Neural cell (in vitro differentiated cells): ENCODE data around the gene SMG1. TPM values are rescaled to one million over a fixed set of nuclear protein-coding genes. Genes with fewer than 3 reads are reported as not detected.

Source experiments
- H2AFZ ChIP-seq: fragments of 200-600, 300-800 bp; sonication (generic), shearing (Covaris generic); 2 replicates; pipeline ENCODE4 v1.6.0; 2014; ENCODE audit warnings: low read depth, mild to moderate bottlenecking, antibody characterized with exemption, low read length, moderate library complexity
- H3F3A ChIP-seq: fragments of 200-600 bp; shearing (Covaris generic); 2 replicates; pipeline ENCODE4 v1.6.1; 2016; ENCODE audit warnings: mild to moderate bottlenecking, moderate library complexity, mixed read lengths, antibody characterized with exemption, low read length; ENCODE audit not compliant: insufficient read depth, poor library complexity, severe bottlenecking
- H3K27ac ChIP-seq: fragments of 200-600, 300-800 bp; sonication (generic), shearing (Covaris generic); 2 replicates; pipeline ENCODE4 v1.5.1; 2014; ENCODE audit warnings: mild to moderate bottlenecking, low read length, moderate library complexity
- H3K27me3 ChIP-seq: fragments of 300-800, 200-600 bp; sonication (generic), shearing (Covaris generic); 2 replicates; pipeline ENCODE4 v1.6.0; 2014; ENCODE audit warnings: mild to moderate bottlenecking, low read depth, low read length, moderate library complexity; ENCODE audit not compliant: insufficient read depth
- H3K36me3 ChIP-seq: fragments of 300-800, 200-600 bp; sonication (generic), shearing (Covaris generic); 2 replicates; pipeline ENCODE4 v1.5.1; 2014; ENCODE audit warnings: mild to moderate bottlenecking, antibody characterized with exemption, low read length, moderate library complexity; ENCODE audit not compliant: insufficient read depth
- H3K4me2 ChIP-seq: fragments of 300-800, 200-600 bp; sonication (generic), shearing (Covaris generic); 2 replicates; pipeline ENCODE4 v1.6.0; 2014; ENCODE audit warnings: mild to moderate bottlenecking, low read length
- H3K4me3 ChIP-seq: fragments of 300-800, 200-600 bp; sonication (generic), shearing (Covaris generic); 2 replicates; pipeline ENCODE4 v1.5.1; 2014; ENCODE audit warnings: mild to moderate bottlenecking, low read length, moderate library complexity
- H3K79me2 ChIP-seq: fragments of 200-600 bp; shearing (Covaris generic); replicated peaks from 2 replicates; pipeline ENCODE4 v1.6.0; 2014; ENCODE audit warnings: mild to moderate bottlenecking, low read length, moderate library complexity; ENCODE audit not compliant: insufficient read depth
- H3K9ac ChIP-seq: fragments of 300-800, 200-600 bp; sonication (generic), shearing (Covaris generic); 2 replicates; pipeline ENCODE4 v1.6.1; 2016; ENCODE audit warnings: mild to moderate bottlenecking, low read length, mixed read lengths
- H3K9me2 ChIP-seq: fragments of 200-600 bp; shearing (Covaris generic); 2 replicates; pipeline ENCODE4 v1.6.1; 2016; ENCODE audit warnings: mild to moderate bottlenecking, low read length, mixed read lengths; ENCODE audit not compliant: insufficient read depth
- H3K9me3 ChIP-seq: fragments of 200-600, 300-800 bp; sonication (generic), shearing (Covaris generic); 2 replicates; pipeline ENCODE4 v1.6.1; 2016; ENCODE audit warnings: mild to moderate bottlenecking, mixed run types, low read length, moderate library complexity, mixed read lengths
- H4K20me1 ChIP-seq: fragments of 200-600 bp; shearing (Covaris generic); 2 replicates; pipeline ENCODE4 v1.6.1; 2016; ENCODE audit warnings: mild to moderate bottlenecking, mixed run types; ENCODE audit not compliant: insufficient read depth
- EP300 ChIP-seq: fragments of 450-650 bp; conservative IDR thresholded peaks from 2 replicates; pipeline ENCODE4 v1.6.1; 2014; ENCODE audit warnings: antibody characterized with exemption, mild to moderate bottlenecking, moderate library complexity; ENCODE audit not compliant: poor library complexity, severe bottlenecking
- EZH2 ChIP-seq: fragments of 200-600, 300-800 bp; shearing (Covaris generic), sonication (generic); IDR thresholded peaks from 2 replicates; pipeline ENCODE4 v1.6.1; 2014; ENCODE audit warnings: antibody characterized with exemption, low read length, borderline replicate concordance, mild to moderate bottlenecking; ENCODE audit not compliant: insufficient read depth, poor library complexity, severe bottlenecking
- MXI1 ChIP-seq: fragments of 450-650 bp; conservative IDR thresholded peaks from 2 replicates; pipeline ENCODE4 v1.6.1; 2014; ENCODE audit warnings: antibody characterized with exemption, mild to moderate bottlenecking; ENCODE audit not compliant: poor library complexity, severe bottlenecking
- POLR2AphosphoS5 ChIP-seq: IDR thresholded peaks from 2 replicates; pipeline ENCODE4 v1.6.1; 2012
- RAD21 ChIP-seq: fragments of 450-650 bp; conservative IDR thresholded peaks from 2 replicates; pipeline ENCODE4 v1.6.1; 2014; ENCODE audit warnings: antibody characterized with exemption, mild to moderate bottlenecking, moderate library complexity
- SMC3 ChIP-seq: fragments of 450-650 bp; conservative IDR thresholded peaks from 2 replicates; pipeline ENCODE4 v1.6.1; 2014; ENCODE audit warnings: antibody characterized with exemption, mild to moderate bottlenecking, moderate library complexity; ENCODE audit not compliant: poor library complexity
- TAF1 ChIP-seq: IDR thresholded peaks from 2 replicates; pipeline ENCODE4 v1.6.1; 2012; ENCODE audit warnings: low read depth
- polyA plus RNA-seq: library from polyadenylated mRNA; depleted of rRNA; stranded (reverse); fragments of >200 nt; gene quantifications from 2 replicates; pipeline ENCODE4 v1.2.3, GENCODE V29; 2014
- TF ChIP-seq, protein P1 (sequence below): fragments of 450-650 bp; IDR thresholded peaks from 2 replicates; pipeline ENCODE4 v1.5.1; 2014; ENCODE audit warnings: antibody characterized with exemption, mild to moderate bottlenecking, moderate library complexity; ENCODE audit not compliant: poor library complexity, severe bottlenecking
- TF ChIP-seq, protein P2 (sequence below): IDR thresholded peaks from 2 replicates; pipeline ENCODE4 v1.6.1; 2012; ENCODE audit warnings: borderline replicate concordance

The SMG1 gene
- polyA plus RNA-seq, 1 donor from 2014 or later: 26.3 TPM

DNA sequence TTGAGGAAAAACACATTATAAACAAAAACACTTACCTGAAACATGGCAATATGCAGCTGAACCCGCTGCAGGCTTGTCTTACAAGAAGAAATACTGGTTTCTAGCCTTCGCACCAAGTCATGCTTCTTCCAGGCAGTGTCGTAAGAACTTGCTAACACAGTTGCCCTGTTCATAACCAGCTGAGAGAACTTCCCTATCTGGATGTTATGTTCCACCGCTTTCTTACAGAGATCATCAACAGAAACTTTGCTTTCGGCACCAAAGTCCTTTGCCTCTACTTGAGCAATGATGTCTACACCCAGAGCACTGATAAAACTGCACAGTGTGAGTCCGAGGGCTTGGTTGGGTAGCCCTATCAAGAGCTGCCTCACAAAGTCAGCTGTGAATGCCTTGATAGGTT lies 97.0 kb downstream of the SMG1 start:
- peaks cover 23% of the 10 kb centered on the region for H3K36me3 ChIP-seq
- no peak overlapping the region for H3K4me2 ChIP-seq
- no peak for TF ChIP-seq EP300
- no peak for TF ChIP-seq RAD21
- no peak for TF ChIP-seq SMC3
- TF ChIP-seq TAF1: no peak
- TF ChIP-seq, protein P1, sequence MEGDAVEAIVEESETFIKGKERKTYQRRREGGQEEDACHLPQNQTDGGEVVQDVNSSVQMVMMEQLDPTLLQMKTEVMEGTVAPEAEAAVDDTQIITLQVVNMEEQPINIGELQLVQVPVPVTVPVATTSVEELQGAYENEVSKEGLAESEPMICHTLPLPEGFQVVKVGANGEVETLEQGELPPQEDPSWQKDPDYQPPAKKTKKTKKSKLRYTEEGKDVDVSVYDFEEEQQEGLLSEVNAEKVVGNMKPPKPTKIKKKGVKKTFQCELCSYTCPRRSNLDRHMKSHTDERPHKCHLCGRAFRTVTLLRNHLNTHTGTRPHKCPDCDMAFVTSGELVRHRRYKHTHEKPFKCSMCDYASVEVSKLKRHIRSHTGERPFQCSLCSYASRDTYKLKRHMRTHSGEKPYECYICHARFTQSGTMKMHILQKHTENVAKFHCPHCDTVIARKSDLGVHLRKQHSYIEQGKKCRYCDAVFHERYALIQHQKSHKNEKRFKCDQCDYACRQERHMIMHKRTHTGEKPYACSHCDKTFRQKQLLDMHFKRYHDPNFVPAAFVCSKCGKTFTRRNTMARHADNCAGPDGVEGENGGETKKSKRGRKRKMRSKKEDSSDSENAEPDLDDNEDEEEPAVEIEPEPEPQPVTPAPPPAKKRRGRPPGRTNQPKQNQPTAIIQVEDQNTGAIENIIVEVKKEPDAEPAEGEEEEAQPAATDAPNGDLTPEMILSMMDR: no peak
- TF ChIP-seq EZH2: no peak
- no peak for TF ChIP-seq MXI1
- TF ChIP-seq, protein P2, sequence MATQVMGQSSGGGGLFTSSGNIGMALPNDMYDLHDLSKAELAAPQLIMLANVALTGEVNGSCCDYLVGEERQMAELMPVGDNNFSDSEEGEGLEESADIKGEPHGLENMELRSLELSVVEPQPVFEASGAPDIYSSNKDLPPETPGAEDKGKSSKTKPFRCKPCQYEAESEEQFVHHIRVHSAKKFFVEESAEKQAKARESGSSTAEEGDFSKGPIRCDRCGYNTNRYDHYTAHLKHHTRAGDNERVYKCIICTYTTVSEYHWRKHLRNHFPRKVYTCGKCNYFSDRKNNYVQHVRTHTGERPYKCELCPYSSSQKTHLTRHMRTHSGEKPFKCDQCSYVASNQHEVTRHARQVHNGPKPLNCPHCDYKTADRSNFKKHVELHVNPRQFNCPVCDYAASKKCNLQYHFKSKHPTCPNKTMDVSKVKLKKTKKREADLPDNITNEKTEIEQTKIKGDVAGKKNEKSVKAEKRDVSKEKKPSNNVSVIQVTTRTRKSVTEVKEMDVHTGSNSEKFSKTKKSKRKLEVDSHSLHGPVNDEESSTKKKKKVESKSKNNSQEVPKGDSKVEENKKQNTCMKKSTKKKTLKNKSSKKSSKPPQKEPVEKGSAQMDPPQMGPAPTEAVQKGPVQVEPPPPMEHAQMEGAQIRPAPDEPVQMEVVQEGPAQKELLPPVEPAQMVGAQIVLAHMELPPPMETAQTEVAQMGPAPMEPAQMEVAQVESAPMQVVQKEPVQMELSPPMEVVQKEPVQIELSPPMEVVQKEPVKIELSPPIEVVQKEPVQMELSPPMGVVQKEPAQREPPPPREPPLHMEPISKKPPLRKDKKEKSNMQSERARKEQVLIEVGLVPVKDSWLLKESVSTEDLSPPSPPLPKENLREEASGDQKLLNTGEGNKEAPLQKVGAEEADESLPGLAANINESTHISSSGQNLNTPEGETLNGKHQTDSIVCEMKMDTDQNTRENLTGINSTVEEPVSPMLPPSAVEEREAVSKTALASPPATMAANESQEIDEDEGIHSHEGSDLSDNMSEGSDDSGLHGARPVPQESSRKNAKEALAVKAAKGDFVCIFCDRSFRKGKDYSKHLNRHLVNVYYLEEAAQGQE: no peak
- TF ChIP-seq POLR2AphosphoS5: no peak
- H3K79me2 ChIP-seq: no peaks in the 10 kb centered on the region
- no peak overlapping the region for H3K4me3 ChIP-seq
- no peaks in the 10 kb centered on the region for H3K9me3 ChIP-seq
- H3K9ac ChIP-seq: no peak overlapping the region
- H4K20me1 ChIP-seq: no peaks in the 10 kb centered on the region
- H3K9me2 ChIP-seq: no peaks in the 10 kb centered on the region
- H2AFZ ChIP-seq: no peak overlapping the region
- H3K27ac ChIP-seq: no peak overlapping the region
- no peaks in the 10 kb centered on the region for H3K27me3 ChIP-seq
- H3F3A ChIP-seq: no peaks in the 10 kb centered on the region

DNA sequence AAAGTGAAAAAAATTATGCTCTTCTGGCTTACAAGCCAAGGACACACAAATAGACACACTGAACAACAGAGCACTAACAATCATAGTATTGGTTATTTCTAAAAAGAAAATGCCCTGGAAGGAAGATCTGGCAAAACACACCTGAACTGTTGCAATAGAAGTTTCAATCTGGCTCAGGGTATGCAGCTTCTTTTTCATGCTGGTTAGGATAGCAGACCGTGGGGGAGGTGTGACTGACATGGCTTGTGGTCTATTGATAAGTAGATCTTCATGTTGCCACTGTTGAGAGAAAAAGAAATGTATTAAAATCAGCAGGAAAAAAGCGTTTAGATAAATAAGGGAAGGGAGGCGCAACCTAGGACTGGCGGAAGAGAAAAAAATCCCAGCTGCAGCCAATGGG lies 98.3 kb downstream of the SMG1 start:
- Histone ChIP-seq H4K20me1 (no peaks in the 10 kb centered on the region), H3K4me3 (no peak overlapping the region), H3K27me3 (no peaks in the 10 kb centered on the region), H2AFZ (no peak overlapping the region), H3K9ac (no peak overlapping the region), H3F3A (no peaks in the 10 kb centered on the region), H3K79me2 (no peaks in the 10 kb centered on the region), H3K36me3 (peaks cover 15% of the 10 kb centered on the region), H3K27ac (no peak overlapping the region), H3K9me2 (no peaks in the 10 kb centered on the region), H3K9me3 (no peaks in the 10 kb centered on the region), H3K4me2 (no peak overlapping the region)
- TF ChIP-seq TAF1 (no peak), RAD21 (no peak), POLR2AphosphoS5 (no peak), EZH2 (no peak), EP300 (no peak), MXI1 (no peak), SMC3 (no peak)
- TF ChIP-seq, protein P1: no peak
- TF ChIP-seq, protein P2: no peak
